ENCODE measurements around the gene UGT2B17.

UGT2B17 gene

GRCh38 chr4:68499021-68499420 lies 77.1 kb downstream of the UGT2B17 start:
- no peak for TF ChIP-seq CTCF (conservative IDR thresholded peaks at IDR 0.05; ENCODE audit: low read depth, low read length)
- no peak for DNase-seq (ENCODE audit: low read depth)

GRCh38 chr4:68498413-68499007 lies 77.6 kb downstream of the UGT2B17 start:
- peak; percentile 93 for TF ChIP-seq CTCF (conservative IDR thresholded peaks at IDR 0.05; ENCODE audit: low read depth, low read length)
- DNase-seq (ENCODE audit: low read depth): peak; percentile 86
- H3K4me3 ChIP-seq (ENCODE audit: low read depth, low read length): no peak overlapping the region

More at GRCh38 chr4:68499021-68499420, 77.1 kb downstream of the UGT2B17 start:
- no peak overlapping the region for H3K4me3 ChIP-seq (ENCODE audit: low read depth, low read length)

- DNase-seq (ENCODE audit: low read depth): no peak
- no peak overlapping the region for H3K4me3 ChIP-seq (ENCODE audit: low read depth, low read length)
- TF ChIP-seq CTCF (conservative IDR thresholded peaks at IDR 0.05; ENCODE audit: low read depth, low read length): no peak
Measured at GRCh38 chr4:68494688-68495087, 81.4 kb downstream of the UGT2B17 start.

GRCh38 chr4:68490826-68491457 lies 85.2 kb downstream of the UGT2B17 start:
- TF ChIP-seq CTCF (conservative IDR thresholded peaks at IDR 0.05; ENCODE audit: low read depth, low read length): no peak
- peak; percentile 16 for DNase-seq (ENCODE audit: low read depth)

GRCh38 chr4:68489338-68489737 lies 86.8 kb downstream of the UGT2B17 start:
- TF ChIP-seq CTCF (conservative IDR thresholded peaks at IDR 0.05; ENCODE audit: low read depth, low read length): no peak
- no peak overlapping the region for H3K4me3 ChIP-seq (ENCODE audit: low read depth, low read length)

More at GRCh38 chr4:68490826-68491457, 85.2 kb downstream of the UGT2B17 start:
- H3K4me3 ChIP-seq (ENCODE audit: low read depth, low read length): no peak overlapping the region

More at GRCh38 chr4:68489338-68489737, 86.8 kb downstream of the UGT2B17 start:
- DNase-seq (ENCODE audit: low read depth): no peak

Measured in choroid plexus epithelial cell (primary cell).